ENCODE measurements around the gene SPOCK3.

SPOCK3 gene

GRCh38 chr4:167238226-167238625, 3.9 kb upstream of the SPOCK3 start:
- no peak for TF ChIP-seq CTCF (IDR thresholded peaks at IDR 0.05; ENCODE audit: borderline replicate concordance, insufficient read depth, low read depth, low read length)
- H3K4me3 ChIP-seq (ENCODE audit: low read depth, low read length): no peak overlapping the region

DNA sequence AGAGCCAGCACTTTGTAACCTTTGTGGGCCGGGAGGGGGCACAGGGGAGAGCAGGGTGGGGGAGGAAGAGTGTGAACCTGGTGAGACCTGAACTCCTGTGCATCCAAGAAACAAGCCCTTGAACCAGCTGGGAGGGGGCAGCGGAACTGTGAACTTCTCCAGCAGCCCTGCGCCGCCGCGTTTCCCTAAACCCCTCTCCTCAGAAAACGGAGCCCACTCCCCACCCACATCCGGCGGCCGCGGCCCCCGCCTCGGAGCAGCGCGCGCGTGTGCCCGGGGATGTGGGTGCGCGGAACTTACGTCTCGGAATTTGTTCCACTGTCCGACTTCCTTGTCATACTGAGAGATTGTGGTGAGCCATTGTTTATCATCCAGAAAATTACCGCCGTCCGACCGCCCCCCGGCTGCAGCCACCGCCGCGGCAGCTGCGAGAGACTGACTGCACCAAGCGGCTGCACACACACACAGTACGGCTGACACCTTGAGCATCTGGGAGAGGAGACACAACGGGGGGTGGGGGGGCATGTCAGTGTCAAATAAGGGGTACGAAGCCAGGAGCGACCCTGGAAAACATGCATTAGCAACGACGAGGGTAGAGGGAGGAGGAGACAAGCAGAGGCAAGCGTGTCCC, 494 bp downstream of the SPOCK3 start:
- no peak for TF ChIP-seq CTCF (IDR thresholded peaks at IDR 0.05; ENCODE audit: borderline replicate concordance, insufficient read depth, low read depth, low read length)
- no peak overlapping the region for H3K4me3 ChIP-seq (ENCODE audit: low read depth, low read length)

GRCh38 chr4:167232805-167233684, 1.2 kb downstream of the SPOCK3 start:
- no peak overlapping the region for H3K4me3 ChIP-seq (ENCODE audit: low read depth, low read length)
- no peak for TF ChIP-seq CTCF (IDR thresholded peaks at IDR 0.05; ENCODE audit: borderline replicate concordance, insufficient read depth, low read depth, low read length)

DNA sequence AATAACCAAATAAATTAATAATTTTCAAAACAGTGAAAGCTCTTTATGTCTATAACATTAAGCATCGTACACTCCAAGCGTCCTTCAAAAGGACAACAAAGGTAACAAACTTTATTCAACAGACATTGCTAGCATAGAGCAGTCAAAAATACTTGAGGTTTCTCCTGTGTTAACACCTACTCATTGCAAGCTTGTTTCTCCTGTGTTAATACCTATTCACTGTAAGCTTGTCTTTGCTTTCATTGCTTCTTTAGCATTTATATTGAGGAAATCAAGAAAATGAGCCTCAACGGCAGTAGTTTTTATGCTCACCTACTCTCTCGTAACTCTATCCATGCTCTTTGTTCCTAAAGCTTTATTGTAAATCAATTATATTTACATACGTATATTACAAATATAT, 3.5 kb downstream of the SPOCK3 start:
- no peak for TF ChIP-seq CTCF (IDR thresholded peaks at IDR 0.05; ENCODE audit: borderline replicate concordance, insufficient read depth, low read depth, low read length)
- no peak overlapping the region for H3K4me3 ChIP-seq (ENCODE audit: low read depth, low read length)

DNA sequence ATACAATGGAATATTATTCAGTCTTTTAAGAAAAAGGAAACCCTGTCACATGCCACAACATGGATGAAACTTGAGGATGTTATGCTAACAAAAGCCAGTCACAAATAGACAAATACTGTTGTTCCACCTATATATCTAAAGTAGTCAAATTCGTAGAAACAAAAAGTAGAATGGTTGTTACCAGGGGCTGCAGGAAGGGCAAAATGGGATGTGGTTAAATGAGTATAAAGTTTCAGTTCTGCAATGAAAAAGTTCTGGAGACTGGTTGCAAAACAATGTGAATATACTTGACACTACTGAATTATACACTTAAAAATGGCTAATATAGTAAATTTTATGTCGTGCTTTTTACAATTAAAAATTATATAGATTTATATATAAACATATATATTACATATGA, 12.2 kb downstream of the SPOCK3 start:
- TF ChIP-seq CTCF (IDR thresholded peaks at IDR 0.05; ENCODE audit: borderline replicate concordance, insufficient read depth, low read depth, low read length): no peak
- H3K4me3 ChIP-seq (ENCODE audit: low read depth, low read length): no peak overlapping the region

DNA sequence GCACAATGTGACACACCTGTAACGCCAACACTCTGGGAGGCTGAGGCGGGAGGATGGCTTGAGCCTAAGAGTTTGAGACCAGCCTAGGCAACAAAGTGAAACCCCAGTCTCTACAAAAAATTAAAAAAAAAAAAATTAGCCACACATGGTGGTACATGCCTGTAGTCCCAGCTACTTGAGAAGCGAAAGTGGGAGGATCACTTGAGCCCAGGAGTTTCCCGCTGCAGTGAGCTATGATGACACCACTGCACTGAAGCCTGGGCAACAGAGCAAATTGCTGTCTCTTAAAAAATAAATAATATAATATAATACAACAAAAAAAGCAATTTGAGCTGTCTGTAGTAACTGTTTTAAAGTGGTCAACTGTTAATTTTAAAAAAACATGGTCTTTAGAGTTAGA, 13.2 kb downstream of the SPOCK3 start:
- no peak for TF ChIP-seq CTCF (IDR thresholded peaks at IDR 0.05; ENCODE audit: borderline replicate concordance, insufficient read depth, low read depth, low read length)
- H3K4me3 ChIP-seq (ENCODE audit: low read depth, low read length): no peak overlapping the region

All from GM12875 (cell line).